Measurements from ENCODE around the gene SLC16A2.
A peak's percentile ranks its signal among the peaks of the same experiment; 100 is the strongest.
"Not testable (repeated sequence)": the region's sequence is repeated elsewhere in the genome, so short reads cannot be mapped to it uniquely, and the experiment has no call there.

The SLC16A2 gene

DNA sequence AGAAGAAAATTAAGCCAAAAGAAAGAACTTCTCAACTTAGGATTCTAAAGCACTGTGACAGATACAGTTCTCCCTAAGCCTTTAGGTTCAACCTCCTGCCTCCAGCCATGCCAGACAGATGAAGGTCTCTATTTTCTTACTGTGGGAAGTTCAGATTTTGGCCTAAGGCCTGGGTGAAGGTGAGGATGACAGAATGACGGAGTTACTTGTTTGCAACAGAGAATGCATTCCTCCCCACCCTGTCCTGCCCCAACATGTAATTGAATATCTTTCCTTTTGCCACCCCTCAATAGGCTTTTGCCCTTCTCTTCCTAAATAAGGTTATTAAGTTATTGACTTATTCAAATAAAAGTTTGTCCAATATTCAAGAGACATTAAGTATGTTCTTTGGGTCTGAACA, 25.6 kb downstream of the SLC16A2 start:
- DNase-seq (ENCODE audit: low read depth): no peak

- no peak for DNase-seq (ENCODE audit: low read depth)
Measured at GRCh38 chrX:74448669-74449068, 27.4 kb downstream of the SLC16A2 start.

DNA sequence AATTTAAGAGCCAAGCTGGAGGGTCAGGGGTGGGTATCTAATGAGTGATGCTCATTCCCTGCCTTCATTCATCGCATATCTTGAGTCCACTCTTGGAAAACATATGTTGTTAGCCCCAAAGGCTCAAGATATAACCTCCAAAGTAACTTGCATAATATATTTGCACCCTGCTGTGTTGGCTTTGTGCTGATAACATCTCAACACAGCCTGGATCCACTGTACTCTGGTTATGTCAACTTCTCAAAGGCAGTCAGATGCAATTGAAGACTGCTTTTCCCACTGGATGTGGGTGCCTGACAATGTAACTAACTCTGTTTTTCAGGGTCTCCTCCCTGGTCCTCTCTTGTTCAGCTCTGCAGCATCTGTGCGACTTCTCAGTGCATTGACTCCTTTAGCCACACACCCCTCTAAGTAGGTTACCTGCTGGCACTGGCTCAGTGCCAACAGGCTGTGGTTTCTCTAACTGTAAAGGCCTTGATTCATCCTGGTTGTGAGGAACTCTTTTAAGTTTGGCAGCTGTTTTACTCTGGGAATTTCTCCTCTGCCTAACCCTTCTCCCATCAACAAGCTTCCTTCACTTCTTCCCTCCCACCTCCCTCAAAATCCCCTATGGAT, 28.1 kb downstream of the SLC16A2 start:
- DNase-seq (ENCODE audit: low read depth): peak; percentile 25

DNA sequence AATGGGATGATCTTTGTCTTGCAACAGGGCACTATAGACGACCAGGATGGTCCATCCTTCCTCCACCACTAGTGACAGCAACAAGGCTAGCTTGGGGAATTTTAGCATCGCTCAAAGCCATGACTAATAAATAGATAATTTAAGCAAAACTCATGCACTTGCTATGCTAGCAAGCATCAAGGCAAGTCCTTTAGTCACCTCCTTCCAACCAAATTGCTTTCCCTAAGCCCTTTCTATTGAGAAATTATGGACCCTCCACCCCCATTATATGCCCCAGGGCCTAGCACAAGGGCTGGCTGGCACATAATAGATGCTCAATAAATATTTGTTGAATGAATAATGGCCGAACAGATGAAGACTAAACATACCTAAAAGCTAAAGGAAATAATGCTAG, 28.6 kb downstream of the SLC16A2 start:
- DNase-seq (ENCODE audit: low read depth): peak; percentile 54

GRCh38 chrX:74450803-74451449, 29.6 kb downstream of the SLC16A2 start:
- DNase-seq (ENCODE audit: low read depth): peak; percentile 95

DNA sequence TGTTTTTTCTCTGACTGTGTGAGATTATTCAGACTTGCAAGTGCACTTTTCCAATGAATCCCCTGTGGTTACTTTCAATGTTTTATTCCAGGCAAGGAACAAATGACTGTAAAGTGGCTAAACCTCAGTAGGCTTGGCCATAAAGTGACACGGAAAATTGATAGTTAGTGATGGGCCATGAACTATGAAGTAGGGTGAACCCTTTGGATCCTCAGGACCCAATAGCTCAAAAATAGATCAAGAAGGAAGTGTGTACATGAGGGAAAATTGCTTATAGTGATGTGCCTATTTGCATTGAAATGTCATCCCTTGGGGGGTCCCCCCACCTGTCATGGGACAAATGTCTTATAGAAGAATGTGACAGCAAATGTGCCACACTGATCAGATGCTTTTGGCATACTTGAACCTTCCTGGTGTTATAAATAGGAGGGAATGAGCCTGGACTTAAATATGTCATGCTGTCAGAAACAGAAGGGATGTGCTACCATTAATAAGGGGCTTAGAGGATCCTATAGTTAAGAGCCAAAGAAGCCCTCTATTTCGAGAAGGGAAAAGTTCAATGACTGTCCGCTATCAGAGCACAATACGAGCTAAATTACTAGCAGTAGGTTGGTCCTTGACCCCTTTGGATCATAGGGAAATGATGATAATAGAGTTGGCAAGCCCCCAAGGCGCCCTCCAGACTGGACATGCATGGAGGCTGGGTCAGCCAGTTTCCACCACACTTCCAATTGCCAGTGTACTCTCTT, 30.3 kb downstream of the SLC16A2 start:
- DNase-seq (ENCODE audit: low read depth): no peak

DNA sequence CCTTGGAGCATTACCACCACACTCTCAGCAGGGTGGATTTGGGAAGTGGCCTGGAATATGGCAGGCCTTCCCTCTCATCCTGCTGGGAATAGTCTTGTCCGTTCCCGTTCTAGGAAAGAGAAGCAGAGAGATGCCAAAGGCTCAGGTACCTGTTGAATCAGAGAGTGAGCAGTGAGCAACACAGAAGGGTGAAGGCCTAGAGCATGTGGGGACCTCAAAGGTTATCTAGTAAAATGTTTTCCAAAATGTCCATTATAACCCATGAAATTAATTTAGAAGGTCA, 30.8 kb downstream of the SLC16A2 start:
- DNase-seq (ENCODE audit: low read depth): no peak

DNA sequence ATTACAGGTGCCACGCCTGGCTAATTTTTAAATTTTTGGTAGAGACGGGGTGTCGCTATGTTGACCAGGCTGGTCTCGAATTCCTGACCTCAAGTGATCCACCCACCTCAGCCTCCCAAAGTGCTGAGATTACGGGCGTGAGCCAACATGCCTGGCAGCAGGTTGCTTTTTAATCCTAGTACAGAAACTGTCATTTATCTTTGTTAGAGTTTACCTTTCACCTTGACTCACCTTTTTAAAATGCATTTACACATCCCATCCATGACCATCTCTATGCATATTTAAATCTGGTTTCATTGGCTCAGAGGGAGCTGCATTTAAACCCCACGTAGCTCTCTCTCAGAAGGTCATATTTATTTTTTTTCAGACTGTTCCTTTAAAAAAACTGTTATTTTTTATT, 31.9 kb downstream of the SLC16A2 start:
- no peak for DNase-seq (ENCODE audit: low read depth)

DNA sequence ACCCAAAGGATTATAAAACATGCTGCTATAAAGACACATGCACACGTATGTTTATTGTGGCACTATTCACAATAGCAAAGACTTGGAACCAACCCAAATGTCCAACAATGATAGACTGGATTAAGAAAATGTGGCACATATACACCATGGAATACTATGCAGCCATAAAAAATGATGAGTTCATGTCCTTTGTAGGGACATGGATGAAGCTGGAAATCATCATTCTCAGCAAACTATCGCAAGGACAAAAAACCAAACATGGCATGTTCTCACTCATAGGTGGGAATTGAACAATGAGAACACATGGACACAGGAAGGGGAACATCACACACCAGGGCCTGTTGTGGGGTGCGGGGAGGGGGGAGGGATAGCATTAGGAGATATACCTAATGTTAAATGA, 32.9 kb downstream of the SLC16A2 start:
- not testable (repeated sequence) for DNase-seq (ENCODE audit: low read depth)

- DNase-seq (ENCODE audit: low read depth): peak; percentile 75
Measured at GRCh38 chrX:74458736-74459135, 37.4 kb downstream of the SLC16A2 start.

GRCh38 chrX:74461384-74461783, 40.1 kb downstream of the SLC16A2 start:
- DNase-seq (ENCODE audit: low read depth): no peak

DNA sequence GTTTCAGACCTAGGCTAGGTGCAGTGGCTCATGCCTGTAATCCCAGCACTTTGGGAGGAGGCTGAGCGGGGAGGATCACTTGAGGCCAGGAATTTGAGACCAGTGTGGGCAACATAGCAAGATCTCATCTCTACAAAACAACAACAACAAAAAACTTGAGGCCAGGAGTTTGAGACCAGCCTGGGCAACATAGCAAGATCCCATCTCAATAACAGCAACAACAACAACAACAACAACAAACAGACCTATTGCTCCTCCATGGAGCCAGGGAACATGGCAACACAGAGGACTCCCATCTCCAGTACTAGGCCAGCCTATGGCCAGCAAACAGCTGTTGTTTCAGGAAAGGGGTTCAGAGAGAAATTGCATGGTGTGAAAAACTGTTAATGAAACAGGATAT, 43.4 kb downstream of the SLC16A2 start:
- no peak for DNase-seq (ENCODE audit: low read depth)

DNA sequence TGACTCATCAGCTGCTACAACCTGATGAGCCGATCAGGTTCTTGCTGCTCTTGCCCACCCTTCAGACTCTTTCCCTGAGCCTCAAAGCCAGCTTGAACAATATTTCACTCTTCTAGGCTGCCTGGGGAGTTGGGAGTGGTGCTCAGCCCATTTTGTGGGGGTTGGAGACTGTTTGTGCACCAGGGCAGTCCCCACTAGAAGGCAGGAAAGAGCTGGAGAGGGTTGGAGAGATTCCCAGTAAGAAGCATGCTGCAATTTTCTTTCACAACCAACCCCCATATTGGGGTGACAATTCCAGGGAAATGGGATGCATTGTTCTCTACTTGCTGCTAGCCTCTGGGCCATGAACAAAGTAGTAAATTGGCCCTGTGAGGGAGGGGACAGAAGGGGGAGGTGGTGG, 44.1 kb downstream of the SLC16A2 start:
- DNase-seq (ENCODE audit: low read depth): no peak

DNA sequence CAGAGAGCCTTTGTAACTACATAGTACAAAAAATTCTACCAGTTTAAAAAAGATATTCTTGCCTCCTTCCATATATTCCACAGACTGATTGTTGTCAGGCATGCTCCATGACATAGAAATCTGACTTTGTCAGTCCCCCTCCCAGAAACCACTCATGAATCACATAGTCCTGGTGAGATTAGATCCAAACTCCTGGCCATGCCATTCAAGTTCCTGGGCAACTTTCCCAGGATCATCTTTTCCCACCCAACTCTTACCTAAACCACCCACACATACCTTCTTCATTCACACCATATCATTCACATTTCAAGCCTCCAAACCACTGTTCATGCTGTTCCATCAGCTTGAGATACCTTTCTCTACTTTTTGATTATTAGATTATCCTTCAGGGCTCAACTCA, 46.4 kb downstream of the SLC16A2 start:
- DNase-seq (ENCODE audit: low read depth): peak; percentile 26

DNA sequence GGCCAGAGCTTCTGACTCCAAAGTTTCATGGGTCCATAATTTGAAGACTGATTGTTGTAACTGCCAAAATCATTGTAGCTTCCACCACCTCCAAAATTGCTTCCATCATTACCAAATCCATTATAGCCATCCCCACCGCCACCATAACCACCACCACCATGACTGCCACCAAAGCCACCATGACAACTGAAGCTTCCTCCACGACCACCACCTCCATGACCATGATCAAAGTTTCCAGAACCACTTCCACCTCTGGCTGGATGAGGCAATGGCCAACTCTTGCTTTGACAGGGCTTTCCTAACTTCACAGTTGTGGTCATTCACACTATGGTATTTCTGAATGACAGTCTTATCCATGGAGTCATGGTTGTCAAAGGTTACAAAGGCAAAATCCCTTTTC, 51.8 kb downstream of the SLC16A2 start:
- DNase-seq (ENCODE audit: low read depth): not testable (repeated sequence)

DNA sequence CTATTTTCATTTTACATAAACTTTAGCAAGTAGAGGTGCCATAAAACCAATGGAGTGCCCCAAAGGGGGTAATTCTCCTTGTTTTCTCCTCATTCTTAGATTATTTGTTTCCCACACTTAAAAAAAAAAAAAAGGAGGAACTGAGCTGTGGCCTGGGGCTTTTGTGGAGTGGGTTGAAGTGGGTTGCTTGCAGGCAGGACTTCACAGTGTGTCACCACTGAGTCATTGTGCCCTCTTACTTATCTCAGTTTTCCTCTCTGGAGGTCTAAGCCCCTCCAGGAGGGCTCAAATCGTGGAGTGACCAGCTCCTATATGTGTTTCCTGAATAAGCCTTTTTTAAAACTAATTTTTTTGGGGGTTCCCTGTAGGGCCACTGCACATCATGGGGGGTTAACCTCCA, 69.0 kb downstream of the SLC16A2 start:
- DNase-seq (ENCODE audit: low read depth): no peak

GRCh38 chrX:74492720-74493201, 71.5 kb downstream of the SLC16A2 start:
- no peak for DNase-seq (ENCODE audit: low read depth)

DNA sequence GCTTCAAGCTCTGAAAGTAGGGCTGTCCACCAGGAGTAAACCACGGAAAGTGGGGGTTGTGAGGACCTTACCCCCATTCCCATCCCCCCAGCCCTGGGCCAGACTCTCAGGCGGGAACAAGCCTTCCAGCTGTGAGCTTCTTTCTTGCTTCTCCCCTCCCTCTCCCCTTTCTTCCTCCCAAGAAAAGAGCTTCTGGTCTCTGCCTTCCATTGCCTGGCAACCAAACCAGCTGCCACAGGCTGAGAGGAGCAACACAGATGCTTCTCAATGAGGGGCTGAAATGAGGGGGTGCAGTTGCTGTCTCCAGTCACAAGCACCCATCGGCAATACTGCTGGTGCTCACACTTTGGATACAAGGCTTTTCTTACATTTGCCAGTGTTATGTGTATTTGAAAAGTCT, 72.5 kb downstream of the SLC16A2 start:
- no peak for DNase-seq (ENCODE audit: low read depth)

DNA sequence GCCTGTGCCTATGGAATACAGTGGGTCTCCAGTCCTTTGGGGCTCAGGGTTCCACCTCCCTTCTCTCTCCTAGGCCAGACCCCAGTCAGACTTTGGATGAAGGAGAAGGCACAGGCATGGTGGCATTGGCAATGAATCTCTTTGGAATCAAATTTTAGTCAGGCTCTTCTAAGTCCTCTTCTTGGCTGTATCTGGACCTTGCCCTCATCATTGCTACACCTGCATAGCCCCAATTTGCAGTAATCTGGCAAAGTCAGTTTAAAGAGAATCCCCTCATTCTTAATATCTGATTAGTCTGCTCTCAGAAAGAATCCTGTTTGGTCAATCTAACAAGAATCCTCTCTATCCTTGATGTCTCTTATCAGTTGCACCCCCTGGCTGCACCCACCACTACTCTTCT, 77.6 kb downstream of the SLC16A2 start:
- DNase-seq (ENCODE audit: low read depth): no peak

- DNase-seq (ENCODE audit: low read depth): no peak
Measured at GRCh38 chrX:74500067-74500466, 78.8 kb downstream of the SLC16A2 start.

DNA sequence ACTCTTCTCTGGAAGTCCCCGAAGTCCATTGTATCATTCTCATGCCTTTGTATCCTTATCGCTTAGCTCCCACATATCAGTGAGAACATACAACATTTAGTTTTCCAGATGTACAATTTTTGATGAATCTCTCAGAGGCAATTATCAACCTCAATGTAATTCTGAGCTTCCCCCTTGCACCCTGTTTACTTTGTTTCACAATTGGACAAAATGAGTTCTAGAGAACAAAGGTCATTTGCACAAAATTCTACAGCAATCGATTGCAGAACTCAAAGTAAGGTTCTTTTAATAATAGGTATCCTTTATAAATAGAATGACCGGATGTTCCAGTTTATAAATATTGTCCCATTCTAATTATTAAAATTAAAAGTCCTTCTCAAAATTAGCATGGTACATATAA, 79.3 kb downstream of the SLC16A2 start:
- no peak for DNase-seq (ENCODE audit: low read depth)

- DNase-seq (ENCODE audit: low read depth): no peak
Measured at GRCh38 chrX:74505437-74505836, 84.1 kb downstream of the SLC16A2 start.

GRCh38 chrX:74506317-74507115, 85.2 kb downstream of the SLC16A2 start:
- no peak for DNase-seq (ENCODE audit: low read depth)

Data from amniotic epithelial cell (primary cell).